BLaER1 treated with 17β-estradiol and CSF1 and Interleukin-3, amounts not matched to agents 10 nM and 100 nM (cell line): Measurements from ENCODE around the gene ANKS1A.

Experiments used
- H3K27ac ChIP-seq, 11 experiments: shearing (Covaris generic); formaldehyde crosslinking; 2 replicates each; pipeline ENCODE4 v1.8.1; 2022
- H3K27me3 ChIP-seq, 11 experiments: shearing (Covaris generic); formaldehyde crosslinking; 2 replicates each; pipeline ENCODE4 v1.8.1; 2022
- H3K36me3 ChIP-seq, 11 experiments: shearing (Covaris generic); formaldehyde crosslinking; 2 replicates each; pipeline ENCODE4 v1.8.1; 2022
- H3K4me1 ChIP-seq, 10 experiments: shearing (Covaris generic); formaldehyde crosslinking; 2 replicates each; pipeline ENCODE4 v1.8.1; 2022
- H3K4me2 ChIP-seq, 11 experiments: shearing (Covaris generic); formaldehyde crosslinking; 2 replicates each; pipeline ENCODE4 v1.8.1; 2022
- H3K4me3 ChIP-seq, 10 experiments: shearing (Covaris generic); formaldehyde crosslinking; 2 replicates each; pipeline ENCODE4 v1.8.1; 2022
- H3K9ac ChIP-seq, 11 experiments: shearing (Covaris generic); formaldehyde crosslinking; 2 replicates each; pipeline ENCODE4 v1.8.1; 2022
- H3K9me3 ChIP-seq, 11 experiments: shearing (Covaris generic); formaldehyde crosslinking; replicated peaks in 1 of 11; 2 replicates each; pipeline ENCODE4 v1.8.1; 2022
- H4K20me1 ChIP-seq, 11 experiments: shearing (Covaris generic); formaldehyde crosslinking; 2 replicates each; pipeline ENCODE4 v1.8.1; 2022
- Cebpa-rat ChIP-seq, 11 experiments: shearing (Covaris generic); IDR thresholded peaks; 2 replicates each; pipeline ENCODE4 v1.8.1; 2022

The ANKS1A gene

GRCh38 chr6:34917626-34918285, 28.7 kb downstream of the ANKS1A start:
- Histone ChIP-seq H3K4me2 (peak overlapping the region in 9 of 11 experiments; percentile 24 to 91 (median 78); a peak in 16 of 22 replicates), H3K27me3 (no peaks in the 10 kb centered on the region), H4K20me1 (peaks cover 0 to 88% (median 10%) of the 10 kb centered on the region in 11 experiments; a peak in 10 of 22 replicates), H3K4me3 (no peak overlapping the region), H3K27ac (peak overlapping the region in 10 of 11 experiments; percentile 2 to 77 (median 38); a peak in 14 of 22 replicates), H3K9me3 (peaks cover 0 to 21% (median 7%) of the 10 kb centered on the region in 11 experiments; a peak in 9 of 22 replicates), H3K4me1 (peaks cover 39 to 68% (median 52%) of the 10 kb centered on the region in 10 experiments), H3K36me3 (peaks cover 4 to 17% (median 14%) of the 10 kb centered on the region in 11 experiments; a peak in 10 of 22 replicates), H3K9ac (peak overlapping the region in 1 of 11 experiments; percentile 24; a peak in 1 of 22 replicates)
- TF ChIP-seq Cebpa-rat (IDR thresholded peaks at IDR 0.05): no peak

- Histone ChIP-seq H3K9me3 (peaks cover 0 to 21% (median 7%) of the 10 kb centered on the region in 11 experiments; a peak in 9 of 22 replicates), H3K27ac (peak overlapping the region in 10 of 11 experiments; percentile 29 to 80 (median 68); a peak in 19 of 22 replicates), H4K20me1 (peaks cover 0 to 88% (median 0%) of the 10 kb centered on the region in 11 experiments; a peak in 6 of 22 replicates), H3K27me3 (no peaks in the 10 kb centered on the region), H3K36me3 (peaks cover 4 to 17% (median 14%) of the 10 kb centered on the region in 11 experiments; a peak in 10 of 22 replicates), H3K9ac (peak overlapping the region in 7 of 11 experiments; percentile 4 to 43 (median 22); a peak in 6 of 22 replicates), H3K4me2 (peak overlapping the region; percentile 60 to 91 (median 78)), H3K4me1 (peaks cover 33 to 70% (median 45%) of the 10 kb centered on the region in 10 experiments), H3K4me3 (peak overlapping the region in 3 of 10 experiments; percentile 15 to 37 (median 28); a peak in 3 of 20 replicates)
- no peak for TF ChIP-seq Cebpa-rat (IDR thresholded peaks at IDR 0.05)
Observed at GRCh38 chr6:34919651-34920050, 30.6 kb downstream of the ANKS1A start.

- Histone ChIP-seq H3K4me3 (no peak overlapping the region; a peak in 1 of 20 replicates), H3K4me2 (peak overlapping the region in 9 of 11 experiments; percentile 60 to 91 (median 78); a peak in 17 of 22 replicates), H3K27ac (peak overlapping the region in 6 of 11 experiments; percentile 13 to 77 (median 42); a peak in 6 of 22 replicates), H3K4me1 (peaks cover 33 to 70% (median 46%) of the 10 kb centered on the region in 10 experiments), H3K27me3 (no peaks in the 10 kb centered on the region), H3K9ac (no peak overlapping the region), H3K36me3 (peaks cover 4 to 17% (median 14%) of the 10 kb centered on the region in 11 experiments; a peak in 10 of 22 replicates), H4K20me1 (peaks cover 0 to 88% (median 0%) of the 10 kb centered on the region in 11 experiments; a peak in 6 of 22 replicates), H3K9me3 (peaks cover 0 to 21% (median 7%) of the 10 kb centered on the region in 11 experiments; a peak in 9 of 22 replicates)
- TF ChIP-seq Cebpa-rat (IDR thresholded peaks at IDR 0.05): no peak
Observed at GRCh38 chr6:34920097-34920496, 31.0 kb downstream of the ANKS1A start.

GRCh38 chr6:34922177-34922663, 33.2 kb downstream of the ANKS1A start:
- Histone ChIP-seq H3K27ac (no peak overlapping the region), H3K9me3 (peaks cover 0 to 21% (median 7%) of the 10 kb centered on the region in 11 experiments; a peak in 9 of 22 replicates), H3K4me1 (peaks cover 30 to 56% (median 37%) of the 10 kb centered on the region in 10 experiments), H3K4me3 (no peak overlapping the region), H4K20me1 (peaks cover 0 to 88% (median 6%) of the 10 kb centered on the region in 11 experiments; a peak in 8 of 22 replicates), H3K9ac (no peak overlapping the region), H3K27me3 (no peaks in the 10 kb centered on the region), H3K4me2 (no peak overlapping the region), H3K36me3 (peaks cover 4 to 16% (median 11%) of the 10 kb centered on the region in 11 experiments; a peak in 10 of 22 replicates)
- no peak for TF ChIP-seq Cebpa-rat (IDR thresholded peaks at IDR 0.05)

GRCh38 chr6:34924831-34925625, 36.0 kb downstream of the ANKS1A start:
- peaks cover 0 to 10% (median 3%) of the 10 kb centered on the region in 11 experiments; a peak in 2 of 22 replicates for H3K36me3 ChIP-seq
- H3K9ac ChIP-seq: no peak overlapping the region
- H3K4me1 ChIP-seq: peaks cover 3 to 50% (median 14%) of the 10 kb centered on the region in 10 experiments; a peak in 18 of 20 replicates
- H4K20me1 ChIP-seq: peaks cover 0 to 92% (median 17%) of the 10 kb centered on the region in 11 experiments; a peak in 14 of 22 replicates
- H3K27me3 ChIP-seq: no peaks in the 10 kb centered on the region
- H3K9me3 ChIP-seq: peaks cover 0 to 4% (median 3%) of the 10 kb centered on the region in 11 experiments; a peak in 8 of 22 replicates
- 0 out of 22 replicates have a peak overlapping the region, but pooled peaks of 1 of the 11 experiments have one; percentile 7 for H3K4me2 ChIP-seq
- no peak overlapping the region for H3K4me3 ChIP-seq
- no peak for TF ChIP-seq Cebpa-rat (IDR thresholded peaks at IDR 0.05)
- no peak overlapping the region; a peak in 1 of 22 replicates for H3K27ac ChIP-seq

- Histone ChIP-seq H3K4me2 (no peak overlapping the region), H3K27me3 (no peaks in the 10 kb centered on the region), H3K9ac (no peak overlapping the region), H3K4me3 (no peak overlapping the region), H3K36me3 (peaks cover 0 to 7% (median 0%) of the 10 kb centered on the region in 11 experiments; a peak in 2 of 22 replicates), H3K4me1 (peaks cover 0 to 52% (median 14%) of the 10 kb centered on the region in 10 experiments; a peak in 13 of 20 replicates), H3K9me3 (no peaks in the 10 kb centered on the region), H3K27ac (no peak overlapping the region), H4K20me1 (peaks cover 0 to 80% (median 17%) of the 10 kb centered on the region in 11 experiments; a peak in 14 of 22 replicates)
- TF ChIP-seq Cebpa-rat (IDR thresholded peaks at IDR 0.05): no peak
Observed at GRCh38 chr6:34926655-34927054, 37.6 kb downstream of the ANKS1A start.

- TF ChIP-seq Cebpa-rat (IDR thresholded peaks at IDR 0.05): no peak
- Histone ChIP-seq H3K9me3 (no peaks in the 10 kb centered on the region), H3K4me1 (peaks cover 0 to 48% (median 7%) of the 10 kb centered on the region in 10 experiments; a peak in 11 of 20 replicates), H4K20me1 (peaks cover 0 to 68% (median 17%) of the 10 kb centered on the region in 11 experiments; a peak in 14 of 22 replicates), H3K27me3 (no peaks in the 10 kb centered on the region), H3K4me3 (no peak overlapping the region), H3K9ac (no peak overlapping the region), H3K27ac (no peak overlapping the region), H3K36me3 (peaks cover 0 to 12% (median 0%) of the 10 kb centered on the region in 11 experiments; a peak in 2 of 22 replicates), H3K4me2 (0 out of 22 replicates have a peak overlapping the region, but pooled peaks of 1 of the 11 experiments have one; percentile 4)
Observed at GRCh38 chr6:34928220-34928619, 39.2 kb downstream of the ANKS1A start.

GRCh38 chr6:34928695-34929094, 39.6 kb downstream of the ANKS1A start:
- no peaks in the 10 kb centered on the region for H3K9me3 ChIP-seq
- peaks cover 0 to 12% (median 0%) of the 10 kb centered on the region in 11 experiments; a peak in 2 of 22 replicates for H3K36me3 ChIP-seq
- no peak overlapping the region for H3K9ac ChIP-seq
- H3K4me3 ChIP-seq: no peak overlapping the region
- no peak for TF ChIP-seq Cebpa-rat (IDR thresholded peaks at IDR 0.05)
- peaks cover 0 to 64% (median 17%) of the 10 kb centered on the region in 11 experiments; a peak in 14 of 22 replicates for H4K20me1 ChIP-seq
- 0 out of 22 replicates have a peak overlapping the region, but pooled peaks of 1 of the 11 experiments have one; percentile 4 for H3K4me2 ChIP-seq
- H3K4me1 ChIP-seq: peaks cover 0 to 53% (median 7%) of the 10 kb centered on the region in 10 experiments; a peak in 10 of 20 replicates
- no peaks in the 10 kb centered on the region for H3K27me3 ChIP-seq
- H3K27ac ChIP-seq: no peak overlapping the region
